ENCODE data around the gene RPL32. TPM values are rescaled to one million over a fixed set of nuclear protein-coding genes. Genes with fewer than 3 reads are reported as not detected.

RPL32 gene
- total and polyA plus RNA-seq, 9 of the 15 experiments (the other 6 are each of a cell fraction or from before 2014, with no cell fraction given): 2,738 to 6,200 (median 4,286) TPM

DNA sequence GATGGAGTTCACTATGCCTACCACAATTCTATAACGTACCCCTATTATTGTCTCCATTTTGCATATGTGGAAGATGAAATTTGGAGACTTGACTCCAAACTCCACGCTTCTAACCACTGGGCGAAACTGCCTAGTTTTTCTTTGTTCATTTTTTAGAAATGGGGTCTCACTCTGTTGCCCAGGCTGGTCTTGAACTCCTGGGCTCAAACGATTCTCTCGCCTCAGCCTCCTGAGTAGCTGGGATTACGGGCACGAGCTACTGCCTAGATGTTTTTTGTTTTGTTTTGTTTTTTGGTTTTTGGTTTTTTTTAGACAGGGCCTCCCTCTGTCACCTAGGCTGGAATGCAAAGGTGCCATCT is 584 bp upstream of the RPL32 start (continued):
- no peak for TF ChIP-seq SREBF2 (CRISPR knock-in tag; IDR thresholded peaks at IDR 0.05)
- TF ChIP-seq ZNF146 (CRISPR knock-in tag; IDR thresholded peaks at IDR 0.05; ENCODE audit: unreplicated experiment): no peak
- TF ChIP-seq SMARCA5 (IDR thresholded peaks at IDR 0.05): peak; percentile 96
- TF ChIP-seq EZH2 (IDR thresholded peaks at IDR 0.05; ENCODE audit: borderline replicate concordance, low read depth, low read length): no peak
- TF ChIP-seq ZNF444 (CRISPR knock-in tag; IDR thresholded peaks at IDR 0.05): no peak
- TF ChIP-seq JUND (IDR thresholded peaks at IDR 0.05; ENCODE audit: borderline replicate concordance, low read depth, low read length): no peak
- no peak; the same call in 2 of the 3 replicates for TF ChIP-seq JUND (tag; IDR thresholded peaks at IDR 0.05; ENCODE audit: borderline replicate concordance, low read depth, low read length)
- TF ChIP-seq, protein P1, sequence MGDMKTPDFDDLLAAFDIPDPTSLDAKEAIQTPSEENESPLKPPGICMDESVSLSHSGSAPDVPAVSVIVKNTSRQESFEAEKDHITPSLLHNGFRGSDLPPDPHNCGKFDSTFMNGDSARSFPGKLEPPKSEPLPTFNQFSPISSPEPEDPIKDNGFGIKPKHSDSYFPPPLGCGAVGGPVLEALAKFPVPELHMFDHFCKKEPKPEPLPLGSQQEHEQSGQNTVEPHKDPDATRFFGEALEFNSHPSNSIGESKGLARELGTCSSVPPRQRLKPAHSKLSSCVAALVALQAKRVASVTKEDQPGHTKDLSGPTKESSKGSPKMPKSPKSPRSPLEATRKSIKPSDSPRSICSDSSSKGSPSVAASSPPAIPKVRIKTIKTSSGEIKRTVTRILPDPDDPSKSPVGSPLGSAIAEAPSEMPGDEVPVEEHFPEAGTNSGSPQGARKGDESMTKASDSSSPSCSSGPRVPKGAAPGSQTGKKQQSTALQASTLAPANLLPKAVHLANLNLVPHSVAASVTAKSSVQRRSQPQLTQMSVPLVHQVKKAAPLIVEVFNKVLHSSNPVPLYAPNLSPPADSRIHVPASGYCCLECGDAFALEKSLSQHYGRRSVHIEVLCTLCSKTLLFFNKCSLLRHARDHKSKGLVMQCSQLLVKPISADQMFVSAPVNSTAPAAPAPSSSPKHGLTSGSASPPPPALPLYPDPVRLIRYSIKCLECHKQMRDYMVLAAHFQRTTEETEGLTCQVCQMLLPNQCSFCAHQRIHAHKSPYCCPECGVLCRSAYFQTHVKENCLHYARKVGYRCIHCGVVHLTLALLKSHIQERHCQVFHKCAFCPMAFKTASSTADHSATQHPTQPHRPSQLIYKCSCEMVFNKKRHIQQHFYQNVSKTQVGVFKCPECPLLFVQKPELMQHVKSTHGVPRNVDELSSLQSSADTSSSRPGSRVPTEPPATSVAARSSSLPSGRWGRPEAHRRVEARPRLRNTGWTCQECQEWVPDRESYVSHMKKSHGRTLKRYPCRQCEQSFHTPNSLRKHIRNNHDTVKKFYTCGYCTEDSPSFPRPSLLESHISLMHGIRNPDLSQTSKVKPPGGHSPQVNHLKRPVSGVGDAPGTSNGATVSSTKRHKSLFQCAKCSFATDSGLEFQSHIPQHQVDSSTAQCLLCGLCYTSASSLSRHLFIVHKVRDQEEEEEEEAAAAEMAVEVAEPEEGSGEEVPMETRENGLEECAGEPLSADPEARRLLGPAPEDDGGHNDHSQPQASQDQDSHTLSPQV (IDR thresholded peaks at IDR 0.05): no peak; the same call in 1 of the 2 replicates
- TF ChIP-seq BRD9 (IDR thresholded peaks at IDR 0.05; ENCODE audit: low read depth, partially characterized antibody): peak; percentile 24
- no peak for TF ChIP-seq GTF2A2 (tag; IDR thresholded peaks at IDR 0.05)
- TF ChIP-seq HNRNPH1 (optimal IDR thresholded peaks at IDR 0.05; ENCODE audit: low read depth, low read length): no peak
- TF ChIP-seq, protein P2, sequence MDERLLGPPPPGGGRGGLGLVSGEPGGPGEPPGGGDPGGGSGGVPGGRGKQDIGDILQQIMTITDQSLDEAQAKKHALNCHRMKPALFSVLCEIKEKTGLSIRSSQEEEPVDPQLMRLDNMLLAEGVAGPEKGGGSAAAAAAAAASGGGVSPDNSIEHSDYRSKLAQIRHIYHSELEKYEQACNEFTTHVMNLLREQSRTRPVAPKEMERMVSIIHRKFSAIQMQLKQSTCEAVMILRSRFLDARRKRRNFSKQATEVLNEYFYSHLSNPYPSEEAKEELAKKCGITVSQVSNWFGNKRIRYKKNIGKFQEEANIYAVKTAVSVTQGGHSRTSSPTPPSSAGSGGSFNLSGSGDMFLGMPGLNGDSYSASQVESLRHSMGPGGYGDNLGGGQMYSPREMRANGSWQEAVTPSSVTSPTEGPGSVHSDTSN (CRISPR knock-in tag; IDR thresholded peaks at IDR 0.05; ENCODE audit: low read depth): no peak
- TF ChIP-seq, protein P2 (tag; conservative IDR thresholded peaks at IDR 0.05; ENCODE audit: low read depth): 0 out of 2 replicates have a peak, but pooled peaks have one; percentile 3
- no peak; the same call in 1 of the 2 replicates for TF ChIP-seq LCOR (CRISPR knock-in tag; IDR thresholded peaks at IDR 0.05)
- no peak for TF ChIP-seq ZNF717 (CRISPR knock-in tag; IDR thresholded peaks at IDR 0.05)
- no peak for TF ChIP-seq ZNF764 (CRISPR knock-in tag; IDR thresholded peaks at IDR 0.05; ENCODE audit: low read depth)
- TF ChIP-seq, protein P3, sequence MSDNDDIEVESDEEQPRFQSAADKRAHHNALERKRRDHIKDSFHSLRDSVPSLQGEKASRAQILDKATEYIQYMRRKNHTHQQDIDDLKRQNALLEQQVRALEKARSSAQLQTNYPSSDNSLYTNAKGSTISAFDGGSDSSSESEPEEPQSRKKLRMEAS (CRISPR knock-in tag; IDR thresholded peaks at IDR 0.05): no peak
- TF ChIP-seq HMG20B (CRISPR knock-in tag; IDR thresholded peaks at IDR 0.05): no peak
- TF ChIP-seq, protein P4, sequence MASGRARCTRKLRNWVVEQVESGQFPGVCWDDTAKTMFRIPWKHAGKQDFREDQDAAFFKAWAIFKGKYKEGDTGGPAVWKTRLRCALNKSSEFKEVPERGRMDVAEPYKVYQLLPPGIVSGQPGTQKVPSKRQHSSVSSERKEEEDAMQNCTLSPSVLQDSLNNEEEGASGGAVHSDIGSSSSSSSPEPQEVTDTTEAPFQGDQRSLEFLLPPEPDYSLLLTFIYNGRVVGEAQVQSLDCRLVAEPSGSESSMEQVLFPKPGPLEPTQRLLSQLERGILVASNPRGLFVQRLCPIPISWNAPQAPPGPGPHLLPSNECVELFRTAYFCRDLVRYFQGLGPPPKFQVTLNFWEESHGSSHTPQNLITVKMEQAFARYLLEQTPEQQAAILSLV (tag; IDR thresholded peaks at IDR 0.05): peak; percentile 18; the same call in 1 of the 2 replicates
- no peak for TF ChIP-seq PCBP2 (IDR thresholded peaks at IDR 0.05; ENCODE audit: low read depth, low read length, poor library complexity, severe bottlenecking)
- 0 out of 2 replicates have a peak, but pooled peaks have one; percentile 15 for TF ChIP-seq ZNF23 (CRISPR knock-in tag; IDR thresholded peaks at IDR 0.05)
